ENCODE results near the gene ATP2B2. TPM values are rescaled to one million over a fixed set of nuclear protein-coding genes. Genes with fewer than 3 reads are reported as not detected.

Gene ATP2B2
- total and polyA plus RNA-seq, 2 experiments from 2014 or later, result 0.42 to 0.63 TPM

DNA sequence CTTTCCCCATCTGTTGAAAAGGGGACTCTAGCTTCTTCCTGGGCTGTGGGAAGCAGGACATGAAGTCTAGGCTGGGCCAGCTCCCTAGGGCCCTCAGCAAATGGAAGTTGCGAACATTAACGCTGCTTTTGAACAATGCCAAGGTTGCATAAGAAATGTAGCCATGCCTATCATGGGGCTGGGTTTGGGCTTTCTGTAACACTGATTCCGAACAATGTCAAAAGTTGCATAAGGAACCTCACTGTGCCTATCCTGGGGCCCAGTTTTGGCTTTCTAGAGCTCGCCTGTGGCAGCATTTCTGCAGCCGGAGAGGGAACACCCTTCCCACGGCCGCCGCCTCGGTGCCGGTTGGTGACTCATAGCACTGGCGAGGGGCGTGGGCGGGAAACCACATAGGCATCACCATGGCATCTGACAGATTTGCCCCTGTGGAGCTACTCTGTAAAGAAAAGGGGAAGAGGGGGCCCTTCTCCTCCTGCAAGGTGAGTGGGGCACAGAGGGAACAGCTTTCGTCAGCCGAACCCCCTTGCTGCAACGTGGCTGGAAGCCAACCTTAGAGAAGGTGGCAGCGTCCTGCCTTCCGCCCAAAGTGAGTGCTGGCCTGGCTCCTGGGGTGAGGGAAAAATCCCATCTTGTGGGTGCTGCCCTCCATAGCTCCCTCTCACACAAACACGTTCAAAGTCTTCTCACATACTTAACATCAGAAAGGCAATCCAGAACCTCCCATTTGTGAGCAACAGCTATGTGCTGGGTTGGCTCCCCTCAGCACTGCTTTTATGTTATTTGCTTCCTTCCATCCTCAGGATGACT lies 46.6 kb upstream of the ATP2B2 start (continued):
- TF ChIP-seq, protein P1, sequence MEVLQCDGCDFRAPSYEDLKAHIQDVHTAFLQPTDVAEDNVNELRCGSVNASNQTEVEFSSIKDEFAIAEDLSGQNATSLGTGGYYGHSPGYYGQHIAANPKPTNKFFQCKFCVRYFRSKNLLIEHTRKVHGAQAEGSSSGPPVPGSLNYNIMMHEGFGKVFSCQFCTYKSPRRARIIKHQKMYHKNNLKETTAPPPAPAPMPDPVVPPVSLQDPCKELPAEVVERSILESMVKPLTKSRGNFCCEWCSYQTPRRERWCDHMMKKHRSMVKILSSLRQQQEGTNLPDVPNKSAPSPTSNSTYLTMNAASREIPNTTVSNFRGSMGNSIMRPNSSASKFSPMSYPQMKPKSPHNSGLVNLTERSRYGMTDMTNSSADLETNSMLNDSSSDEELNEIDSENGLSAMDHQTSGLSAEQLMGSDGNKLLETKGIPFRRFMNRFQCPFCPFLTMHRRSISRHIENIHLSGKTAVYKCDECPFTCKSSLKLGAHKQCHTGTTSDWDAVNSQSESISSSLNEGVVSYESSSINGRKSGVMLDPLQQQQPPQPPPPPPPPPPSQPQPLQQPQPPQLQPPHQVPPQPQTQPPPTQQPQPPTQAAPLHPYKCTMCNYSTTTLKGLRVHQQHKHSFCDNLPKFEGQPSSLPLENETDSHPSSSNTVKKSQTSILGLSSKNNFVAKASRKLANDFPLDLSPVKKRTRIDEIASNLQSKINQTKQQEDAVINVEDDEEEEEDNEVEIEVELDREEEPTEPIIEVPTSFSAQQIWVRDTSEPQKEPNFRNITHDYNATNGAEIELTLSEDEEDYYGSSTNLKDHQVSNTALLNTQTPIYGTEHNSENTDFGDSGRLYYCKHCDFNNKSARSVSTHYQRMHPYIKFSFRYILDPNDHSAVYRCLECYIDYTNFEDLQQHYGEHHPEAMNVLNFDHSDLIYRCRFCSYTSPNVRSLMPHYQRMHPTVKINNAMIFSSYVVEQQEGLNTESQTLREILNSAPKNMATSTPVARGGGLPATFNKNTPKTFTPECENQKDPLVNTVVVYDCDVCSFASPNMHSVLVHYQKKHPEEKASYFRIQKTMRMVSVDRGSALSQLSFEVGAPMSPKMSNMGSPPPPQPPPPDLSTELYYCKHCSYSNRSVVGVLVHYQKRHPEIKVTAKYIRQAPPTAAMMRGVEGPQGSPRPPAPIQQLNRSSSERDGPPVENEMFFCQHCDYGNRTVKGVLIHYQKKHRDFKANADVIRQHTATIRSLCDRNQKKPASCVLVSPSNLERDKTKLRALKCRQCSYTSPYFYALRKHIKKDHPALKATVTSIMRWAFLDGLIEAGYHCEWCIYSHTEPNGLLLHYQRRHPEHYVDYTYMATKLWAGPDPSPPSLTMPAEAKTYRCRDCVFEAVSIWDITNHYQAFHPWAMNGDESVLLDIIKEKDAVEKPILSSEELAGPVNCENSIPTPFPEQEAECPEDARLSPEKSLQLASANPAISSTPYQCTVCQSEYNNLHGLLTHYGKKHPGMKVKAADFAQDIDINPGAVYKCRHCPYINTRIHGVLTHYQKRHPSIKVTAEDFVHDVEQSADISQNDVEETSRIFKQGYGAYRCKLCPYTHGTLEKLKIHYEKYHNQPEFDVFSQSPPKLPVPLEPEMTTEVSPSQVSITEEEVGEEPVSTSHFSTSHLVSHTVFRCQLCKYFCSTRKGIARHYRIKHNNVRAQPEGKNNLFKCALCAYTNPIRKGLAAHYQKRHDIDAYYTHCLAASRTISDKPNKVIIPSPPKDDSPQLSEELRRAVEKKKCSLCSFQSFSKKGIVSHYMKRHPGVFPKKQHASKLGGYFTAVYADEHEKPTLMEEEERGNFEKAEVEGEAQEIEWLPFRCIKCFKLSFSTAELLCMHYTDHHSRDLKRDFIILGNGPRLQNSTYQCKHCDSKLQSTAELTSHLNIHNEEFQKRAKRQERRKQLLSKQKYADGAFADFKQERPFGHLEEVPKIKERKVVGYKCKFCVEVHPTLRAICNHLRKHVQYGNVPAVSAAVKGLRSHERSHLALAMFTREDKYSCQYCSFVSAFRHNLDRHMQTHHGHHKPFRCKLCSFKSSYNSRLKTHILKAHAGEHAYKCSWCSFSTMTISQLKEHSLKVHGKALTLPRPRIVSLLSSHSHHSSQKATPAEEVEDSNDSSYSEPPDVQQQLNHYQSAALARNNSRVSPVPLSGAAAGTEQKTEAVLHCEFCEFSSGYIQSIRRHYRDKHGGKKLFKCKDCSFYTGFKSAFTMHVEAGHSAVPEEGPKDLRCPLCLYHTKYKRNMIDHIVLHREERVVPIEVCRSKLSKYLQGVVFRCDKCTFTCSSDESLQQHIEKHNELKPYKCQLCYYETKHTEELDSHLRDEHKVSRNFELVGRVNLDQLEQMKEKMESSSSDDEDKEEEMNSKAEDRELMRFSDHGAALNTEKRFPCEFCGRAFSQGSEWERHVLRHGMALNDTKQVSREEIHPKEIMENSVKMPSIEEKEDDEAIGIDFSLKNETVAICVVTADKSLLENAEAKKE (CRISPR knock-in tag; IDR thresholded peaks at IDR 0.05), result no peak
- TF ChIP-seq EZH2phosphoT487 (IDR thresholded peaks at IDR 0.05; ENCODE audit: unreplicated experiment), result no peak
- no peak for TF ChIP-seq NANOG (IDR thresholded peaks at IDR 0.05; ENCODE audit: borderline replicate concordance)
- TF ChIP-seq JUNB (IDR thresholded peaks at IDR 0.05; ENCODE audit: unreplicated experiment), result no peak
- no peak for TF ChIP-seq ZNF331 (CRISPR knock-in tag; IDR thresholded peaks at IDR 0.05; ENCODE audit: low read depth)
- no peak for TF ChIP-seq EZH2 (IDR thresholded peaks at IDR 0.05; ENCODE audit: low read depth, unreplicated experiment)
- TF ChIP-seq, protein P2, sequence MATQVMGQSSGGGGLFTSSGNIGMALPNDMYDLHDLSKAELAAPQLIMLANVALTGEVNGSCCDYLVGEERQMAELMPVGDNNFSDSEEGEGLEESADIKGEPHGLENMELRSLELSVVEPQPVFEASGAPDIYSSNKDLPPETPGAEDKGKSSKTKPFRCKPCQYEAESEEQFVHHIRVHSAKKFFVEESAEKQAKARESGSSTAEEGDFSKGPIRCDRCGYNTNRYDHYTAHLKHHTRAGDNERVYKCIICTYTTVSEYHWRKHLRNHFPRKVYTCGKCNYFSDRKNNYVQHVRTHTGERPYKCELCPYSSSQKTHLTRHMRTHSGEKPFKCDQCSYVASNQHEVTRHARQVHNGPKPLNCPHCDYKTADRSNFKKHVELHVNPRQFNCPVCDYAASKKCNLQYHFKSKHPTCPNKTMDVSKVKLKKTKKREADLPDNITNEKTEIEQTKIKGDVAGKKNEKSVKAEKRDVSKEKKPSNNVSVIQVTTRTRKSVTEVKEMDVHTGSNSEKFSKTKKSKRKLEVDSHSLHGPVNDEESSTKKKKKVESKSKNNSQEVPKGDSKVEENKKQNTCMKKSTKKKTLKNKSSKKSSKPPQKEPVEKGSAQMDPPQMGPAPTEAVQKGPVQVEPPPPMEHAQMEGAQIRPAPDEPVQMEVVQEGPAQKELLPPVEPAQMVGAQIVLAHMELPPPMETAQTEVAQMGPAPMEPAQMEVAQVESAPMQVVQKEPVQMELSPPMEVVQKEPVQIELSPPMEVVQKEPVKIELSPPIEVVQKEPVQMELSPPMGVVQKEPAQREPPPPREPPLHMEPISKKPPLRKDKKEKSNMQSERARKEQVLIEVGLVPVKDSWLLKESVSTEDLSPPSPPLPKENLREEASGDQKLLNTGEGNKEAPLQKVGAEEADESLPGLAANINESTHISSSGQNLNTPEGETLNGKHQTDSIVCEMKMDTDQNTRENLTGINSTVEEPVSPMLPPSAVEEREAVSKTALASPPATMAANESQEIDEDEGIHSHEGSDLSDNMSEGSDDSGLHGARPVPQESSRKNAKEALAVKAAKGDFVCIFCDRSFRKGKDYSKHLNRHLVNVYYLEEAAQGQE (IDR thresholded peaks at IDR 0.05; ENCODE audit: unreplicated experiment), result no peak
- no peak for TF ChIP-seq ZNF114 (CRISPR knock-in tag; IDR thresholded peaks at IDR 0.05)

All from GM23338 (cell line).